ENCODE data around the gene CELSR1.

CELSR1 gene

GRCh38 chr22:46368871-46369715 is 168.3 kb downstream of the CELSR1 start:
- TF ChIP-seq CTCF (IDR thresholded peaks at IDR 0.05) = no peak

- TF ChIP-seq CTCF (IDR thresholded peaks at IDR 0.05) = no peak
Measured at GRCh38 chr22:46368422-46368821, 169.0 kb downstream of the CELSR1 start.

GRCh38 chr22:46367707-46368191 is 169.7 kb downstream of the CELSR1 start:
- TF ChIP-seq CTCF (IDR thresholded peaks at IDR 0.05) = peak; percentile 92

- no peak for TF ChIP-seq CTCF (IDR thresholded peaks at IDR 0.05)
Measured at GRCh38 chr22:46366801-46367706, 170.4 kb downstream of the CELSR1 start.

- TF ChIP-seq CTCF (IDR thresholded peaks at IDR 0.05) = no peak
Measured at GRCh38 chr22:46366327-46366731, 171.1 kb downstream of the CELSR1 start.

GRCh38 chr22:46365166-46365624 is 172.2 kb downstream of the CELSR1 start:
- TF ChIP-seq CTCF (IDR thresholded peaks at IDR 0.05) = no peak

- no peak for TF ChIP-seq CTCF (IDR thresholded peaks at IDR 0.05)
Measured at GRCh38 chr22:46364341-46365165, 172.9 kb downstream of the CELSR1 start.
